HG03066 (cell line): Measurements from ENCODE around the gene MAIP1.

Source experiments
- ATAC-seq: cut with Tn5 transposase; IDR thresholded peaks from one replicate; pipeline ENCODE4 v1.9.1; 2021; ENCODE audit warnings: low read depth; ENCODE audit not compliant: unreplicated experiment

Gene MAIP1

DNA sequence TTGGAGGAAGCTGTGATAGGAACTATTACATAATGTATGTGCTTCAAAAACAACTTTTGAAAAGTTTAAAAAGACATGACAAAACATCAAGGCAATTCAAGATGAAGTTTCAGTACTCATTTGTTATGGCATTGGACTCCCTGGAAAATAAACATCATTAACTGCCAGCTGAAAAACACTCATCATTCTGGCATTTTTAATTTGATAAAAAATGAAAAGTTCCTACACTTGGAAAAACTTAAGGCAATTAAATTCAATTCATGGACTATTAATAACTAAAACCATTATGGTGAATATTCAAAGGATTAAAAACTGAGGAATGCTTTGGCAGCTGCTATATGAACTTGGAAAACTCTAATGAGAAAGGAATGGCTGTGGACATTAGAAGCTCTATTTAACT is 8.5 kb upstream of the MAIP1 start:
- no peak for ATAC-seq

DNA sequence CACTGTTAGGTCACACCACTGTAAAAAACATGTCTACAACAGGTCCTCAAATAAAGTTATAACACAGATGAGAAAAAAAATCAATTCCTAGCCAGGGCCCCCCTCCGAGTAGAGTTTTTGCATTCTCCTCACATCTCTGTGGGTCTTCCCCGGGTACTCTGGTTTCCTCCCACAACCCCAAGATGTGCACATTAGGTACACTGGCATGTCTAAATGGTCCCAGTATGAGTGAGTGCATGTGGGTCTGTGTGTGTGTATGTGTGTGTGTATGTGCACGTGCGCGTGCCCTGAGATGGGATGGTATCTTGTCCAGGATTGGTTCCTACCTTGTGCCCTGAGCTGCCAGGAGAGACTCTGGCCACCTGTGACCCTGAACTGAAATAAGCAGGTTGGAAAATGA is 5.0 kb upstream of the MAIP1 start:
- no peak for ATAC-seq

DNA sequence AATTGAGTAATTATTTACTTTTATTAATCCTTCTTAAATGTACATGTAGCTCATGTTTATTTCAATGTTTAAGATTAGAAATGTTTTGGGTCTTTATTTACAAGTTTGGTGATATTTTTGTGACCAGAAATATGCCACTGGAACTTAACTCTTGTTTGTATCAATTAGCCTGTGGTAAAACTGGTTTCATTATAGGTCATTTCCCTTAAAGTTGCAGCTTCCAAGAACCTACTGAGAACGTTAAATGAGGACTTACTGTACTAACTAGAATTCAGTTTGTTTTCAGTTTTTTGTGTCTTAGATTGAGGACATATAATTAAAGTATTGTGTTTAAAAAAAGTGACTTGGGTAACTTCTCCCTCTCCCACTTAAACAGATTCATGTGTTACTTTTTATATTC is 4.4 kb upstream of the MAIP1 start:
- no peak for ATAC-seq

DNA sequence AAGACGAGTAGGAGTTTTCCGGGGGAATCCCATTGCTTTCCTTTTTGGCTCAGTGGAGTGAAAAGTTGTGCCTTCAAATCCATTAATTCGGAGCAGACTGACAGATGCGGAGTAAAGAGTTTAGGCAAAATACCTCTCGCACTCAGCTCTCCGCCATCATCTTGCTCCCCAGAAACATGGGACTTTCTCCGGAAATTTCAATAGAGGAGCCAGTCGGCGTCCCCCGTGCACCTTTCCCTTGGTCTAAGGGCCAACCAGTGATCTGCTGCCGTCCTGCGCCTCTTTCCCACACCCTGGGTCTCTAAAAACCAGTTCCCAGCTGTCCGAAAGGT is 409 bp upstream of the MAIP1 start:
- ATAC-seq = peak; percentile 34

DNA sequence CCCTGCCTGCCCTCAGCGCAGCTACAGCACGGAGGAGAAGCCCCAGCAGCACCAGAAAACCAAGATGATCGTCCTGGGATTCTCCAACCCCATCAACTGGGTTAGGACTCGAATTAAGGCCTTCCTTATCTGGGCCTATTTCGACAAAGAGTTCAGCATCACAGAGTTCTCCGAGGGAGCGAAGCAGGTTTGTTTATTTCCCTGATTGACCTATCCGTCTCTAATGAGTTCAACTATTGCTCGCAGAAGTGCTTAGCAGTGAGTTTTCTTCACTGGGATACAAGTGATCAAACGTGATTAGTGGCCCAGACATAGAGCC is 639 bp downstream of the MAIP1 start:
- no peak for ATAC-seq

DNA sequence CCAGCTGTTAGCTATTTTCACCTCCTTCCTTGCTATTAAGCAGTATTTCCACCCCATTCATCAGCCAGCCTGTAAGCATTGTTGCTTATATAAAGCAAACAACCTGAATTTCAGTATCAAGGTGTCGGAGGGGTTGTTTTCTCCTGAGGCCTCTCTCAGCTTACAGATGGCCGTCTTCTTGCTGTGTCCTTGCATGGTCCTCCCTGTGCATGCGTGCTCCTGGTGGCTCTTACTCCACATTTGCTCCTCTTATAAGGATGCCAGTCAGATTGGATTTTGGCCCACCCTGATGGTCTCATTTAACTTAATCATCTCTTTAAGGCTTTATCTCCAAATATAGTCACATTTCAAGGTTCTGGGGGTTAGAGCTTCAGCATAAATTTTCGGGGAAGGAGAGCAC is 2.6 kb downstream of the MAIP1 start:
- no peak for ATAC-seq

DNA sequence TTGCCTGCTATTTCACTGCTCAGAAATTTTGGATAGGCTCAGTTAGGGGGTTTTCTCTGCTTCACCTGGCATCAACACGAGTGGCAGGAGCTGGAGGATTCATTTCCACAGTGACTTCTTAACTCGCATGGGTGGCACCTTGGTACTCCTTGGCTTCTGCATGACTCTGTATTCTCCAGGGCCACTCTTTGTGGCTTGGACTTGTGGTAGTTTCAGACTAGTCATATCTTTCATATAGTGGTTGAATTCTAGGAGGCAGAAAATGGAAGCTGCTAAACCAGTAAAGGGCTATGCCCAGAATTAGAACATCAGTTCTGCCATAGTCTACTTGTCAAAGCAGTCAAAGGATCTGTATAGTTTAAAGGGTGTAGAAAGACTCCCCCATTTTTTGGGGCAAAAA is 6.8 kb downstream of the MAIP1 start:
- no peak for ATAC-seq

DNA sequence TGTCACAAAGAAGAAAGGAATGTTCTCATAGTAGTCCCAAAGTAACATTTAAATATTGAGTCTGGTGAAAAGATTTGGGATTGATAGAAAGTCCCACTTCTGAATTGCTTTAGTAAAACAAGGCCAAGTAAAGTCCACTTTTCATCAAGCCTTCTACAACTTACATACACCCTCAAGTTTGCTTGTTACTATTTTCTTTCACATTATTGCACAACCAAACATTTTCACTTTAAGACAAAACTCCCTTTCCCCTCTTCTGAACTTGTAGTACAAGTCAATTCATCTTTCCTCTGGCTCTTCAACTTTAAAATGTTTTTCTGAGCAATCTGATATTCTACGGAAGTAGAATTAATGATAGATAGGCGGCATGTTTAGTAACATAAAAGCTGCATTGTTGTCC is 11.0 kb downstream of the MAIP1 start:
- no peak for ATAC-seq

DNA sequence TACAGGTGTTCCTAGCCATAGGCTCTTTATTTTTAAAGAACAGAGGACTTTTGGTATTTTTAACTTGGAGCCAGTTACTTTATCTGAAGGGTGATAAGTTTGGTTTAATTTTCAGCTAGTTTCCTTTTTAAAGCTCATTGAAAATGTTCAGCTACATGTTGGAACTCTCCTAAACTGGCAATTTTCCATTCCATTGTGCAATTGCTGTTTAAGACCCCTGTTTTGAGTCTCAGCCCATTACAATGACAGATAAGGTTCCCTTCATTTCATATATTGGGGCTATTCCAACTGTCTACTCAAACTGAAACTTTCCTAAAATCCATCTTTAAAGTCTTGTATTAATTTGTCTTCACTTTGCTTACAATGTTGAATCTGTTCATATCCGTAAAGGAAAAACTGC is 11.6 kb downstream of the MAIP1 start:
- ATAC-seq = no peak

DNA sequence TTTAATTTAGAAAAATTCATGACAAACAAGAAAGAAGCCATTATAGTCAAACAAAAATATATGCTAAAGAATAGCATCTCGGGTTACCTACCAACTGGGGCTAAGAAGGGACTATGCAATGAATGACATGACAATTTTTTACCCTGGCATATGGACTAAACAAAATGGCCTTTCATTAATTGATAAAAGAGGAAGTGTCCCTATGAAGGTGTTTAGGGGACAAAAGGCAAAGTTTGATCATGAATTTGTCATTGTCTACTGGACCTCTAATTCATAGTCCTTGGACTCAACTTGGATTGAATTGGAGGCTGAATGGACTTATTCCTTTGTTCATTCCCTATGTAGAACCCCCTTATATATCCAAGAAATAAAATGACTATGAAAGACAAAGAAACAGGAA is 12.7 kb downstream of the MAIP1 start:
- ATAC-seq = no peak

DNA sequence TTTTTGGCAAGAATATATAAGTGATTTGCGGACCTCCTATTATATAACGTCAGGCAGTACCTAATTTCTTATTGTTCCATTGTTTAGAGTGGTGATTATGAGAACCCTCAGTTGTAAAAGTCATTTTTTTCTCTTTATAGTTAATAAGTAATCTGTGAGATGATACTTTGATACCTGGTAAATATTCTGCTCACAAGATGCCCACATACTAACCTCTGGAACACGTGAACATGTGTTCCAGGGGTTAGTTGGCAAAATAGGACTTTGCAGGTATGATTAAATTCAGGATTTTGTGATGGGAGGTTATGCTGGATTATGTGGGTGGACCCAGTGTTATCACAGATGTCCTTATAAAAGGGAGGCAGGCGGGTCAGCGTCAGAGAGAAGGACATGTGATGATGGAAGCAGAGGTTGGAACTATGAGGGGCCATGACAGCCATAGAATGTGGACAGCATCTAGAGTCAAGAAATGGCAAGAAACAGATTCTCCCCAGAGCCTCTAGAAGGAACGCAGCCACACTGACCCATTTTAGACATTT is 16.8 kb downstream of the MAIP1 start:
- ATAC-seq = no peak

DNA sequence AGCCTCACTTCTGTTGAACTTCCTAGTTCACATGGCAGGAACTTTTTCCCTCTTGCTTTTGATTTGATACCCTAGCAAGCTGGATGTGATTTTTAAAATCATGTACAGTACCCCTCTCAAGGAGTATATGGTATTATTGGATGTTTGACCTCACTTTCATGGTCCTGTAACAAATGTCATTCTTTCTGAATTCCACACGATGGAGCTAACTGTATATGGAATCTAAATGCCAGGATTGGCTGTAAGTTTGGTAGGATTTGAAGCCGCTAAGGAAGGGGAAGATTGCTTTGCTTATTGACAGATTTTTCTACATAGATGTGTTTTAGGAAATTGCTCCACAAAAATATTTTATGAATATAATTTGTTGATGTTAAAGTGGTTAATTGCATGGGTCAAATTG is 18.3 kb downstream of the MAIP1 start:
- no peak for ATAC-seq

DNA sequence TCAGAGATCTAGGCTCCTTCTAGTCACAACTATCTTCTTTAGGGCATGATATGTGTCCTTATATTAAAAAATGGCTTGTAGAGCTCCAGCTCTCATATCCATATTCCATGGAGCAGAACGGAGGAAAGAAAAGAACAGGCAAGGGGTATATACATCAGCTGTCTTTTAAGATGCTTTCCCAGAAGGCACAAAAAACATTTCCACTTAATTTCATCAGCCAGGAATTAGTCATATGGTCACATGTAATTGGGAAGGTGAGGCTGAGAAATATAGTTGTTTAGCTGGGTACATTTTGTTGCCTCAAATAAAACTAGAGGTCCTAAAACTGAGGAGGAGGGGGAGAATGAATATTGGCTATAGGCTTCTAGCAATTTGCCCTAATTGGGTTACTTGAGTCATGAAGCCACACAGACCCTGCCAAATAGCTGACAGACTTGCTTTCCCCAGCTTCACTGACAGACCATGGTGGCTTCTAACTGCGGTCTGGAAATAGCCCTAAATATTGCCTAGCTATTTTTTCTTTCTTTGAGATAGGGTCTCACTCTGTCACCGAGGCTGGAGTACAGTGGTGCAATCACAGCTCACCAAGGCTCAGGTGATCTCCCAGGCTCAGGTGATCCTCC is 20.0 kb downstream of the MAIP1 start:
- ATAC-seq = no peak

DNA sequence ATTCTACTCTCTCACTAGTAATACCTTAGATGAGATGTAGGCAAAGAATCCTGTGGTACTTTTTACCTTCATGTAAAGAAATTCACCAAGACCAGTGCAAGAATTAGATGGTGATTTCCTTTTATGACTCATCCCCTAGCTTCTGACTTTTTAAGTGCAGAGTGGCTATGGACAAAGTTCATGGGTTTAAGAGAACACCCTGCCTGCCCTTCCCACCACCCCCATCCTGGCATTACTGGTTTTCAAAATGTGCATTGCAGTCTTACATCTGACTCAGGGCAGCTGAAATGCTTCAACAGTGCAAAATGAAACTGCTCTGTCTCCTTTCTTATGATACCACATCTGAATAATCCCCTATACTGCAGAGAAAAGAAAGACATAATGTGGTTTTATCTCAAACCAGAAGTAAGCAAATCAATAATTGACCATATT is 22.6 kb downstream of the MAIP1 start:
- peak; percentile 74 for ATAC-seq

DNA sequence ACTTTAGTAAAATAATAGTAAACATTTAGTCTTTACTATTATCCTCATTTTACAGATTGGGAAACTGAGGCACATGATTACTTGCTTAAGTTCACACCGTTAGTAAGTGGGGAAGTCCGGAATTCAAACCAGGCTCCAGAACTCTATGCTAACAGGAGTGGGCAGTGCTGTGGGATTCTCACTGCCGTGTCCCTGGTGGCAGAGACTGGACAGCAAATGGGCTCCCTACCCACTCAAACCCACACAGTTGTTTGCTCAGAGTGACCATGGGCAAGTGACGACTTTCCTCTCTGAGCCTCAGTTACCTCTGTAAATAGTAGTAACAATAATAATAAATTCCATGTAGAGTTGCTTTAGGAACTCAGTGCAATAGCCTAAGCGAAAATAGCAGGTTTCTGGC is 24.0 kb downstream of the MAIP1 start:
- no peak for ATAC-seq

DNA sequence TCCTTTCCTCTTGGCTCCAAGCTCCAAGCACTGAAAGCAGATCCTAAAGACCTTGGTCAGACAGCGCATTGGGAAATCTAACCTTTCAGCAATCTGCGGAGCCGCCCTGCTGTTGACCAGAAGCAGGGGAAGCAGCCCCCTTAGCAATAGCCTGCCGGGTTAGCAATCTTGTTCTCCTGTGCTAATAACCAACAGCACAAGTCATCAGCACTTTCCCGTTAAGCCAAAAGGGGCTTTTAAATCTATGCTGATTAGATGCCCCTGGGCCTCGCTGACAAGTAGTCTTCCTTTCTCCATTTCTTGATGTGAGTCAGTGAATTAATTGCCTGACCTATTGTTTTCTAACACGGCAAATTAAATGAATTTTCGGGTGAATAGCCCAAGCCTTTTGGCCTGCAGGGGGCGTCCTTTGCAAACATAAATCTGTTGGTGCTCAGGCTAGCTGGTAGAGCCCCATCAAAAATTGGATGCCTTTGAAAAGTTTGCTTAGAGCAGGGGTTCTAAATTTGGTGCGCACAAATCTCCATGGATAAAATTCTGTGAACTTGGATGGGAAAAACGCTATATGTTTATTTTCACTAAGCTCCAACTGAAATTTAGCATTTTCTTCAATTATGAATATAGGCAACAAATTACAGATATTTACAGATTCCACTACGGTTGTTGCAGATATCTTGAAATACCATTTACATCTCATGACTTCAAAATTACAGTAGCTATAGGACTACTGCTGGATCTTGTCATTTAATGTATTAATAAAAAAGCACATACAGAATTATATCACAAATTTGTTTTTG is 24.6 kb downstream of the MAIP1 start:
- ATAC-seq = peak; percentile 49

DNA sequence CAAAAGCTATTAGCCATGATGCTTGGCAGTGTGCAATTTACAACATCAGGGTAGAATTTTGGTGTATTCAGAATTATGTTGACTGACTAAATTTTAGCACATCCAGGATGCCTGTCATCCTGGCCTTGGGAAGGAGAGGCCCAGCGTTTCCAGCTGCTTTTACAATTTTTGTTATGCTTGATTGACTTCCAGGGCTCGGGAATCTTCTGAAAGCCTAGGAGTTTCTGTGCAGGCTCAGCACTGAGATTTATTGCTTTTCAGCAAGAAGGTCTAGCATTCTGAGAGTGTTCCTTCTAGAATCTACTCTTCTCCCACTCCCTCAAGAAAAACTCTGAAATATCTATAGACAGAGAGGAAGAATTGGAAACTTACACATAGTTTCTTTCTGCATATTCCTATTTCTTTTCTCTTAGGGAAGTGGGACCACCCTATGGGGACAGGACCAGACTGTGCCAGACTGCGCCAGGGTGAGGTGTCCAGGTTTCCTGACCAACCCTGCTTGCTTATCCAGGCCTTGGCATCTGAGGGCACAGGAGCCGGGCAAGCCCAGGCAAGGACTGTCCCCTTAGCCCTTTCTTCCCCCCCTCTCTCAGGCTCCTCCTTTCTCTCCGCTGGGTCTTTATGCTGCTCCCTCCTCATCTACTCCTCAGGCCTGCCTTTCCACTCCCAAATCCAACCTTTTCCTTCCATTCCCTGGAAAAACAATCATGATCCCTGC is 26.9 kb downstream of the MAIP1 start:
- ATAC-seq = no peak

DNA sequence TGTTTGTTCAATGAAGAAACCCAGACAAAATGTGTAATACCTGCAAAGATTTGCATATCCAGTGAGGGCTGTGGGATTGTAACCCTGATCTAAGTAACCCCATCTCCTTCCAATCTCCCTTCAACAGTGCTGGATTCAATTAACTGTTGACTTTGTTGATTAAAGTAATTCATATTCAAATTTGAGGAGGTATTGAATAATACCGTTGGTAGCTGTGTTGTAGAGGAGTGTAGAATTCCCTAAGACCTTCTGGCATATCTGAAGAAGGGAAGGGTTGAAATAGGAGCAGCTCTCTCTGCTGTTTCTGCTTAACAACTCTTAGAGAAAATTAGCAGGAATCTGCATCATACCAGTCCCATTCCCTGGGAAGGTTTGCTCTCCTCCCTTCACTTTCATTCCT is 28.2 kb downstream of the MAIP1 start:
- ATAC-seq = no peak

DNA sequence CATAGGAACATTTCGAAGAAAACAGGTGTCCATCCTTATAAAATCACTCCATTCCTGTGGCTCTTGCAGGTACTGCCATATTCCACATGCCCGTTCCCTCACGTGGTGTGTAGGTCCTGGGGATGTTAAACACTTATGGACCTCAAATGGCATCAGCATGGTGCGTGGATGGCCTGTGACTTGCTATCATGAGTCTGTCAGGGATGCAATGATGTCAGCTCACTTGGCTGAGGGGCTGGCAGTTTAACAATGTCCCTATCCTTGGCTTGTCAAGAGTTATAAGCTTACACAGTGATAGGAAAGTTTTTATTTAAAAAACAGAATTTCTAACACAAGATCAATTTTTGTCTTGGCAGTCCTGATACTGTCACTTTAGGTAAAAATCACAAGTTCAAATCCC is 28.8 kb downstream of the MAIP1 start:
- no peak for ATAC-seq

DNA sequence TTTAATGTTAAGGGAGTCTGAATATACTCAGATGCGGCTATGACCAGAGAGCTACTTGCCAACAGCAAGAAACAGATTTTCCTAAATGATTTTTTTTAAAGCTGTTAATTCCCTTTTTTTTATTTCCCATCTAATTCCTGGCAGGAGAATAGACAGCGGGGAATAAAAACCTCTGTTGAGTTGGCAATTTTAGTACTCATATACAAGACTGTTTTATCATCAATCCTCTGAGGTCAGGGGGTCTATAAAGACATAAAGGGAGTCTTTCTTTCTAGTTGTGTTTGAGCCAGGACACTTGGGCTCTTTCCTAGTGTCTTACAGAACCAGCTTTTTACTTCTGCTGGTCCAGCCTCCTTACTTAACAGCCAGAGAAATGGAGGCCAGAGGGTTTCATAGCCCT is 29.4 kb downstream of the MAIP1 start:
- no peak for ATAC-seq

DNA sequence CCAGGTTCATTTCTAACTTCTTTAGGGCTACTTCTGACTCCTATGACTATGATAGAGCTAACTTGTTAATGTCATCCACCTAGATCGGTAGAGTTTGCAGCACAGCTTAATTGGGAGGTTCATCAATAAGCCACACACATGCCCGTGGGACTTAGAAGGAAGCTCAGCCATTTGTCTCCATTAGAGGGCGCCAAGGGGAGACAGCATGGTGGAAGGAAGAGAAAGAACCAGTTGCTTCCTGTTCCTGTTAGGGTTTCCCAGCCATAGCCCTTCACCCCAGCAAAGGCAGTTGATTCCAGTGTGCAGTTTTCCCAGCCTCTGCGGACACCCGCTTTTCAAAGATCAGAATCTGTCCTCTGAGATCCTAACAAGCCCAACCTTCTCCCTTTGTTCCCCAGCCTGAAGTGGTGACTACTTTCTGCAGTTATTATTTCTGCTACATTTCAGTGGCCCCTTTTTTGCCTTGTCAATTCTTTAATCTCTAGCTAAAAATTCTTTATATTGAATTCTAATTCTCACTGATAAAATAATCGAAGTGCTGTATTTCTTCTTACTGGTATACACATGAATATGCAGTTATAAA is 30.3 kb downstream of the MAIP1 start:
- ATAC-seq = no peak
